HG03342 (cell line): ENCODE measurements around the gene MORC2.

ENCODE experiments used
- ATAC-seq: cut with Tn5 transposase; IDR thresholded peaks from one replicate; pipeline ENCODE4 v1.9.1; 2021; ENCODE audit warnings: mild to moderate bottlenecking, moderate library complexity; ENCODE audit not compliant: unreplicated experiment

Gene MORC2

DNA sequence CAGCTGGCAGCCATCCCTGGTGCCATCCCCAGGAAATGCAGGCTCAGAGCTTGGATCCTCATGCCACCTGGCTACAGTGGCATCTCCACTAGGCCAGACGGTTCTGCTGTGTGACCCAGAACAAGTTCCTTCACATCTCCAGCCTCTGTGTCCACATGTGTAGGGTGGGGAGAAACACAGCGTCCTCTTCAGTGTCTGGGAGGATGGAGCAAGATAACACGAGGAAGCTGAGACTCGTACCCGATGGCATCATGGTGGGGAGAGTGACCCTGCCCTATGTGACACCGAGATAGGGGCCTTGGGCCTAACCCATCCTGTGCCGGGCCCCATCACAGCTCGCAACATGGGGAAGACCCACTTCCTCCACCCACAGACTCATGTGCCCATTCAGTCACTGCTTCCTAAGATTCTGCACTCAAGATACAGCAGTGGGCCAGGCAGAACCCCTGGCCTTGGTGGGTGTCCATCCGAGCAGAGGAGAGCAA lies 78.5 kb downstream of the MORC2 start:
- ATAC-seq, result no peak

DNA sequence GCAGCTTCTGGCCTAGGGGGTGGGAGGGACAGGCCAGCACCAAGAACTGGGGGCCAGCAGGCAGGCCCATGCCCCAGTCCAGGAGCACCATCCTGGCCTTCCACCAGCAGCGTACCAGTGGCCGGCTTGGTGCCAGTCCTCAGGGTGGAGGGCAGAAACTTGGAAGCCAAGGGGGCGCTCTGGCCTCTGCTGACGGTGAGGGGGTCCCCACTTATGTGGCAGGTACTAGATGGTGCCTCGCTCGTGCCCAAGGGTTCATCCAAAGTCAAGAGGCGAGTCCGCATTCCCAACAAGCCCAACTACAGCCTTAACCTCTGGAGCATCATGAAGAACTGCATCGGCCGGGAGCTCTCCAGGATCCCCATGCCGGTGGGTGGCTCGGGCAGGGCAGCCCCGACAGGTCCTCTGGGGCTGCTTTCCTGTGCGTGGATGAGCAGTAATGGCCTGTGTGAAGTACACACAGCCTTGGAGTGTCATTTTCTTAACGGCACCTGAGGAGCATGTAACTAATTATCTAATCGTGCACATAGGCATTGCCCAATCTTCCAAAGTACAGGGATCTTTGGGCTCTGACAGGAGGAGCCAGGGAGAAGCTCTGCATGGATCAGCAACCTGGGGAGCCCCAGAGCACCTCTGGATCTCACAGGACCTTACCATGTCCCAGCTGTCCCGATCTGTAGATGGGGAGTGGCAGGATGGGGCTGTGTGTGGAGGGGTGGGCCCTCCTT lies 79.1 kb downstream of the MORC2 start:
- no peak for ATAC-seq

DNA sequence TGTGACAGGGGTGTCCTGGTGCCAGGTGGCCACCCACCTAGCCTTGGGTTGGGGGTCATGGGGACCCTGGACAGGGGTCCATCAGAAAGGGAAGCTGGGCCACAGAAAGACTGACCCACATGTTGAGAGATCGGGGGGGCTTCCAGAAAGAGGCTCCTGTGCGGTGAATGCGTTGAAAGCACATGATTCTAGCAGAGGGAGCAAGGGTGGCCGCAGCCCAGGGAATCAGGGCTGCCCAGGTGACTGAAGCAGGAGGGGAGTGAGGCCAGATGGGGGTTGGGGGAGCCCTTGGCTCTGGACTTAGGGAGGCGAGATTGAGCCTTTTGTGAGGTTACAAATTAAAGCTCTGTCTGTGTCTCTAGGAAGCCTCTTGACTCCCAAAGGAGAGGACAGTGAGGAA lies 80.7 kb downstream of the MORC2 start:
- ATAC-seq, result no peak

DNA sequence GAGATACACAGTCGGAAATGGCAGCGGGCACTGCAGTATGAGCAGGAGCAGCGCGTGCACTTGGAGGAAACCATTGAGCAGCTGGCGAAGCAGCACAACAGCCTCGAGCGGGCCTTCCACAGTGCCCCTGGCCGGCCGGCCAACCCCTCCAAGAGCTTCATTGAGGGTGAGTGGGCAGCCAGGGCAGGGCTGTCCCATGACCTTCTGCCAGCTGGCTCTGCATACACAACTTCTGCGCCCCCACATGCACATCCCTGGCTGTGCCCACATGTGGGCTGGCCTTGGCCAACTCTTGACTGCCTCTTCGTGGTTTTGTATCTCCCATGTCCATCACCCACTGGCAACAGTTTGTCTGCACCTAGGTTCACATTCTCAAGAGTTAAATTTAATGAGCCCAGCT lies 81.1 kb downstream of the MORC2 start:
- no peak for ATAC-seq

DNA sequence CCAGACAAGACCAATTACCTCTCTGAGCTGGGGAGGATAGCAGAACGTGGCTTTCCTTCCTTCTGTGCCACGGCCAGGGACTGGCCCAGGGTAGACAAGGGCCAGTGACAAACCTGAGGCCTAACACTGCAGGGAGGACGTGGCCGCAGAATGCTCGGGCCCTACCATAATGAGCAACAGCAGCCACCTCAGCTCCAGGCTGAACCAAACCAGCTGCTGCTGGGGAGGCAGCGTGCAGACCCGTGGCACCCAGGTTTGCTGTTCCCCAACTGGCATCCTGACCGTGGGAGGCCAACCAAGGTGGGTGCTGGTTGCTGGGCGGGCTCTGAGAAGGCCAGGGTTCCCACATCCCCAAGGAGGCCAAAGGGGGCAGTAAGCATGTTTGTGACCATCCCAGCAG lies 83.0 kb downstream of the MORC2 start:
- no peak for ATAC-seq

DNA sequence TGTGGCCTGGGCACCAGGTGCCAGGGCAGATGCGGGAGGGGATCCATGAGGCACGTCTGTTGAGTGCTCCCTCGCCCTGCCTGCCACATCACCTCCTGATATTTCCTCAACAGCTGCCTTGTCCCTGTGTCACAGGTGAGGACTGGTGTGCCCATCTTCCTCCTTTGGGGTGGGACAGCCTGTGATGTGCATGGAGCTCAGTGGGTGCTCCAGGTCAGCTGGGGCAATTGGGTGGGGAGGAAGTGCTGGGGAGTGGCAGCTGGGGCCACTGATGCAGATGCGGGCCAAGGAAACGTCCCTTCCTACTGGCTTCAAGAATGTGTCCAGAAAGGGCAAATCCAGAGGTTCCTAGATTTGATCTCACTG lies 83.6 kb downstream of the MORC2 start:
- no peak for ATAC-seq

DNA sequence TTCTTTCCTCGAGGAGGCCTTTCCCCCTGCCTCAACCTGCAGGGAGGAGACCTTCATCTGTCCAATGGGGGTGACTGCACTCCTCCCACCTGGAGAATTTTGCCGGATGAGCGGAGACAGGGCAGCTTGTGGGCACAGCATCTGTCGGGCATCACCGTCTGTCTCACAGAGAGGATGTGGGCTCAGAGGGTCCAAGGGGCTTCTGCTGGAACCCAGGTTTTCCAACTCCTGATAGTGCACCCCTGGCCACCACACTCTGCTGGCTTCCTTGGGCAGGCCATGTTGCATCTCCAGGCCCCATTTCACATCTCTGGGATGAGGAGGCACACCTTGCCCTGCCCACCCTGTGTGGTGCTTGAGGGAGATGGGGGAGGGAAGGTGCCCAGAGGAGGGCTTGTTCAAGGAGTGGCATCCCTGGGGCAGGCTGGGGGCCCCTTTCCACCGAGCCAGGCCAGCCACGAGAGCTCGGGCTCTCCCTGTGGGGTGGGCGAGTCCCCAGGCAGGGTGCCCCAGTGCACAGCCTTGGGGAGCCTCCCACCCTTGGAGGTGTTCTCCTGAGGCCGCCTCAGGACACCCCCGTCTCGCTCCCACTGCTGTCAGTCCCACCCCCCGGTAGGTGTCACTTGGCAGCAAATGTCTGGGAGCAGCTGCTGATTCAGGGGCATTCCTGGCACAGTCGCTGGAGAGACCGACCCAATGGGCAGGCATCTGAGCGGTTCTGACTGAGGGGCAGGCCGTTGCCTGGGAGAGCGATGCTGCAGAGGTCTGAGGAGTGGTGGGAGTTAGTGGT lies 84.2 kb downstream of the MORC2 start:
- ATAC-seq, result no peak

DNA sequence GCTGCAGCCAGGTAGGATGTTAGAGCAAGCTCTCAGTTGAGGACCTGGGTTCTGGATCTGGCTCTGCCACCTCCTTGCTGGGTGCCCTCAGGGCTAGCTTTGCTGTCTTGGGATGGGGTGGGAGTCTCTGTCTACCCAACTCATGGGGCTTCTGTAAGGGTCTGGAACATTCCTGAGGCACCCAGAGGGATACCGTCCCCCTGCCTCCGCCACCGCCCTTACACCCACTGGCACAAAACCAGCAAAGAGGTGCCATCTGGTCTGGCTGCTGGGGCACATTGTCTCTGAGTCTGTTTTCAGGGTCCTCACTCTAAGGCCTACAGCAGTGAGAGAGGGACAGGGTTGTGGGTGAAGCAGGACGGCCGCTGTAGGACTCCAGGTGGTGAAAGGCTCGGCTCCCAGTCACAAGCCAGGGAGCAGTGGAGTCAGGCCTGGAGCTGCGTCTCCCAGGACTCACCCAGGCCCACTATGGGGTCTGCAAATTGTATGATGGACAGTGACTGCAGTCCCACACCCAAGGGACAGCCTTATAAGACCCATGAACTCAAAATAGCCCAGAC lies 84.9 kb downstream of the MORC2 start:
- ATAC-seq, result no peak

DNA sequence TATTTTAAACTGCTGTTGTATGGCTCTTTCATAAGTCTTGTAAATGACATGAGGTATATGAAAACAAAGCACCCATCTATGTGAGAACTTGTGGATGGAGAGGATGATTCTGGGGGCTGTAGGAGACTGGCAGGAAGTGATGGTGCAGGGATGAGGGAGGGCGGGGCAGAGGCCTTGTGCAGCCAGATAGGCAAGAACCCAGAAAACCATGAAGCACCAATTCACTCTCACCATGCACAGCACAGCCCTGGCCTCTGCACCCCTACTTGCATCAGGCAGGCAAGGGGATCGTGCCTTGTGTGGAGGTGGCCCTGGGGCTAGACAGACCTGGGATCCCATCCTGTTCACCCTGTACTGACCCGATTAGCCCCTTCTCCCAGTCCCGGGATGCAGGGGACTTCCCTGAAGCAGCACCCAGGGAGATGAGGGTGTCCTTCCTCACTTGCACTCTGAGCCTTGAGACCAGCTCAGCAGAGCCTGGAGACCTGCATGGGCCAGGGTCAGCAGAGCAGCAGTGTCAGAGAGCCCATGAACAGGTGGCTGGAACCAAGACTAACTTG lies 85.5 kb downstream of the MORC2 start:
- ATAC-seq, result no peak

DNA sequence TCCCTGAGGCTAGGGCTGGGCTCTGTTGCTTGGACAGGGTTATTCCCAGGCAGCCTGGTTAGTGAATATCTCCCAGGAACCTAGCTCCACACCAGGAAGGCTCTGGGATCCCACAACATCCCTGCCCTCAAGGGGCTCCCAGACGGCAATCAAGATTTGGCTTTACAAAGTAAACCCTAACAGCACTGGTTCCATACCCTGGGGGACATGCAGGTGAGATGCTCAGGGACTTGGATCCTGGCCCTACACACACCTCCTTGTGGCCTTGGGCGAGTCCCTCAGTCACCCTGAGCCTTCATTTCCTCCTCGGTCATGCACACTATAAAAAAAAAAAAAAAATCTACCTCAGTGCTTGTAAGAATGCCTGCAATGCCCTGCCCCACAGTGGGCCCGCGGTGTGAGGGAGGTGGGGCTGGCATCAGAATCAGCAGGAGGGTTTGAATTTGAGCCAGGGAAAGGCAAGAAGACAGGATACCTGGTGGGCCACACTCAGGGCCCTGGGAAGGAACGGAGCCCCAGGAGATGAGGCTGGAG lies 86.3 kb downstream of the MORC2 start:
- no peak for ATAC-seq

DNA sequence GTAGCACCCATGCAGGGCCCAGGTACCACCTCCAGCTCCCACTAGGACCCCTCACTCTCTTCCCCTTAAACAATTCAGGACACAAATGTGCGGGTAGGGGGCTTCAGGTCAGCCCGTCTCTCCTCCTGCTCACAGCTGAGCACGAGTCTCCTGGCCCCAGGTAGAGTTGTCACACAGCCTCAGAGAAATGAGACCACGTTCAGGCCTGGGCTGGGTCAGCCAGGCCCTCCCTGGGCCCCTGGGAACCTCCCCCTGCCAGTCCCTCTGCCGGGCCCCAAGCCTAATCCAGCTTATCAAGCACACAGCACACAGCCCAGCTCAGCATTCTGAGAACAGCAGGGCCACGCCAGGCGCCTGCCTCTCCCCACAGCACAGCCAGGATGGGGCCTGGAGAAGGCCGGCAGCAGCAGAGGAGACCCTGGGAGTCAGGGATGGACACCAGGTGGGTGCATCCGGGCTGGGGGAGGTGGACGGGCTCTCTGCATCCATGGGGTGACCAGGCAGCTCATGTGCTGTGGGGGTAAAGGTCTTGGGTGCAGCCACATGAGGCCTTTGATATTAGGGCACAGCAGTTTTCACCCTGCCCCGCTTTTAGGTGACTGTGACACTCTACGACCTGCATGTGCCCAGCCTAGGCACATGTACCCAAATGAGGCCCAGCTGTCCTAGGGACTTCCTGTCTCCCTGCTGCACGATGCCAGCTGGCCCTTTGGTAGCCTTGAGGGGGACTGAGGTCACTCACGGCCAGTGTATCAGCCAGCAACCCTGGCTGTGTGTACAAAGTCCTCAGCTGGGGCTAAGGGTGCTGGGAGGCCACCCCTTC lies 87.0 kb downstream of the MORC2 start:
- ATAC-seq, result no peak

DNA sequence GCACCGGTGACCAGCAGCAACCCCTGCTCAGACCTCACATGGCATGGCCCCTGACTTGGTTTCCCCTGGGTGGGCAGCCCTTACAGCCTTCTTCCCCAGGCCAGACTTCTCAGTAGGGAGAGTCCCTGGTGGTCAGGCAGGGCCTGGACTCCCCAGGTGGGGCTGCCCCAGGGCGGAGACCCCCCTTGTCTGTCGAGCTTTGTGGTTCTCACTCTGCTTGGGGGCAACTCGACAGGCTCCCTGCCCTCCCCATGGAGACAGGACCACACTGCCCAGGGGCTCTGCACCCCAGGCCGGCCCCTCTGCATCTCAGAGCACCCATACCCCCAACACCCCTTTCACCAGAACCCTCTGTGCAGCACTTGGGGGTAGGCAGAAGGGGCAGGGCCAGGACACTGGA lies 87.7 kb downstream of the MORC2 start:
- no peak for ATAC-seq

DNA sequence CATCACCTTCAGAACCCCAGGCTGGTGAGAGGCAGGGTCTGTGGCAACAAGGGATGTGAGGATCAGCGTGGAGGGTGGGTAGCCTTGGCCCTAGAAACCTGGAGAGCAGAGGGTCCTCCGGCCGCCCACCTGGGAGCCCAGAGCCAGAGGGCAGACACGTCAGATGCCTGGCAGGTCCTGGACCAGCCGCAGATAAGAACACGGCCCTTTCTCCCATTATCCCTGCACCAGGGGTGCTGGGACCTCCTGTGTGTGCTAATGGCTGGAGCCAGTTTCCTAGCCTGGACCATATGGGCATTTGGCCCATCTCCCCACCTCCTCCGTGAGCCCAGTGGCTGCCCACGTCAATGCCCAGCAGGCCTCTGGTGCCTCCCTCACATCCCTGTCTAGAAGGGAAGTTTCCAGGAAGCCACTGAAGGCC lies 88.4 kb downstream of the MORC2 start:
- ATAC-seq, result no peak

DNA sequence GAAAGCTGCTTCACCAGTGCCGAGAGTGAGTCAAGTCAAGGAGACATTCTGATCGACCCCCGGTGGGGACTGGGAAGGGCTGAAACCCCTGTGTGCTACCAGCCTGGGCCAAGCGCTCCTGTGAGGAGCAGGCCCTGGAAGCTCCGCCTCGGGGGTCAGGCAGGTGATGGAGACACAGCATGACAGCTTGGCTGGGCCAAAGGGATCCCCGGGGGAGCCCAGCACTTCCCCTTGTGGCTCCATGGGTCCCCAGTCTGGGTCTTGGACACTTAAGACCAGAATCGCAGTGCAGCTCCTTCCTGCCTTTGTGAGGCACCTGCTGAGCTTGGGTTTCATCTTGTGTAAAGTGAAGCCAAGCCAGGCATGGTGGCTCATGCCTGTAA lies 89.2 kb downstream of the MORC2 start:
- ATAC-seq, result no peak

DNA sequence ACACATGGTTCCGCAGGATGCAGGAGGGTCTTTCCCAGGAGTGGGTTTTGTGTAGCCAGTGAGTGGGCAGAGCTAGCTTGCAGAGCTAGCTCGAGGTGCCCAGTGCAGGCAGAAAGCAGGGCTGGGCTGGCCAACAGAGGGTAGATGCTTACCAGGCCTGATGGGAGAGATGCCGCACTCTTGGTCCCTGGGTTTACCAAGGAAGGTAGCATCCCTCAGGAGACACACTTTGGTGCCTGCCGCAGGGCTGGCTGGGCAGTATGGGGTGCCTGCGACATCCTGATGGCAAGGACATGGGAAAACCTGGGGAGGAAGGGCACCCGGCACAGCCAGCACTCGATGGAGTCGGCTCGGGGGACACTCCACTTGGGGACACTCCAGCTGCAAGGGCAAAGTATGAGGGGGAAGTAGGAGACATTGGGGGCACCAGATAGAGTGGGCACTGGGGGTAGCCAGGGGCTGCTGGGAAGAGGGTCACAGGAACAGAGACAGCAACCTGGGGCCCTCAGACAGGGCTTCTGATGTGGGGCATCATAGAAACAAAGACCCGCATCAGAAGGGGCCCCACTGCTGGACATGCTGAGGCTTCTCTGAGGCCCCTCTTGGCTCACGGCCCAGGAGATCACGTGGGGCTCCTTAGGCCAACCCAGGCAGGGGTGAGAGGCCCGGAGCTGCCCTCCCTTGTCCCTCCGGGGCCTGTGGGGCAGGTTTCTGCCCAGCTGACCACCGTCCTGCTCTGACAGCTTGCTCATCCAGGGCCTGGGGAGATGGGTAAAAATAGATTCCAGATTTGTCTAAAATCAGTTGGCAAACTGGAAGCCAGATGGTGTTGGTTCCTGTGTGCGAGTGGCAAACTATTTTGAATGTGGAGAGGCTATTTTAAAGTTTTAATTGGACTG lies 89.8 kb downstream of the MORC2 start:
- ATAC-seq, result no peak

DNA sequence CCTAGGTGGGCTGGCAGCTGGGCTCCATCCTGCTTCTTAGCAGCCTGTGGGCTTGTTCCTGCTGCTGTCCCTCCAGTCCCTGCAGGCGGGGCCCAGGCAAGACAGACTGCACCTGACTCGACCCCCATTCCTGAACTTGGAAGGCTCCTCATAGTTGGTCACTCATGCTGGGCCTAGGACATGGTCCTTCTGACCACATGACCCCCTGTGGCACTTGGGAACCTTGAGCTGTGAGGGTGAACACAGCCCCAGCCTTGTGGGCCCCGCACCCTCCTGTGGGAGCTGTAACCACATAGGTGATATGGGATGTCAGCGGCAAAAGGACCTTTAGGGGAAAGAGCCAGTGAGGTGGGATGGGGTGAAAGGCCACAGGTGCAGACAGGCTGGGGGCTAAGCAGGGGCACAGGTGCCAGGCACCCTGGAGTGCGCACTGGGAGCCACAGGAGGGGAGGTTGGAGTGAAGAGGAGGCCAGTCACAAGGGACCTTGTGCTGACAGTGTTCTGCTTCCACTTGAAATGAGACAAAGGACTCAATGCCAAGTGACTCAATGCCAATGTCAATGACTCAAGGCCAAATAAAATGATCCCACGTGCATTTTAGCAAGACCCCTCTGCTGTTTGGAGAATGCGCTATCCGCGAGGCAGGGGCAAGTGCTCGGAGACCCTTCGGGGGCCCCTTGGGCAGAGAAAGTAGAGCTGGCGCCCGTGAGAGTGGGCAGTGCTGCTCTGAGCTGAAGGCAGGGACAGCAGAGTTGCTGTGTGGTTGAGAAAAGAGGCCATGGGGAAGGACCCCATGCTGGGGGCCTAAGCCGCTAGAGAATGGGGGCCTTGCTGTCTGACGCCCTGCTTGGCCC lies 90.7 kb downstream of the MORC2 start:
- no peak for ATAC-seq

DNA sequence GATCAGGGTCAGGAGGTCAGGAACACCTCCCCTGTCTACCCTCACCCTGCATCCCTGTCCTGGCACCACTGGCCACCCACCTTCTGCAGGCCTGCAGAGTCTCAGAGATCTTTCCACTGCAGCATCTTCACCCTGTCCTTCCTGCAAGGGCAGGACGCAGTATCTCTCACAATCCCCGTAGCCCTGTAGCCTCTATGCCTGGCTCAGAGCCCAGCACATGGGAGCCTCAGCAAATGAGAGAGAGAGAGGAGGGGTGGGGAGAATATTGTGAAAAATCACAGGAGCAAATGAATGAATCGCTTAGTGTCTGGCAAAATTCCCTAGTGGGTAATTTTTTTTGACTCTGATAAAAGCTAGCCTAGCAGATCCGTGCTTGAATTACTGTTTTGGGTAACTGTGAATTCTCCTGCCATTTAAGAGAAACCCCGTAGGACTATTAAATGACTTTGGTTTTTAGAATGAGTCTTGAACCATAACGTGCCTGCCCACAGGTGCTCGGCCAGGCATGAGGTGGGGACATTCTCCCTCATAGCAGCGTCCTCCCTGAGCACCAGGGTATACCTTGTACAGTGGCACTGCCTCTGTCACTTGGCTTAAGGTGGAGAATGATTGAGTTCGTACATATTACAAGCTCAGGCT lies 91.5 kb downstream of the MORC2 start:
- ATAC-seq, result no peak

DNA sequence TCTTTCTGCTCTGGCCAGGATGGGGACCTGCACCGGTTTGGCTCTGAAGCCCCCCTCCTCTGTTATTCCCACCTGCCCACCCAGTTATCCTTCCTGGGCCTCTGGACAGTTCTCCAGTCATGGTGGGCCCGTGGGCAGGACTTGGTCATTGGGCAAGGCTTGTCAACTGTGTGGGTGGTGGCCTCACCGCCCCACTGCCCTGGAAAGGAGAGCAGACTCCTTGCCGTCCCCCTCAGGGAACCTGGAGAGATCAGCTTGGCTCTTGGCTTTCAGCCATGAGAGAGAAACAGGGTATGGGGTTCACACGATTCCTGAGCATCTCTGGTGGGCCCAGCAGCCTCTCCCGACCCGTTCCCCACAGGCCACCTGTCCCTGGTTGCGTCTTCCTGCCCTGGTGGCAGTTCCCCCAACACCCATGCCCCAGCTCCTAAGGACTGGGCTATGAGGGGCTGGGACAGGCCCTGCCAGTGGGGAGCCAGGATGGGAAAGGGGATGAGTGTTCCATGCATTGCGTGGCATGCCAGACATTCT lies 92.3 kb downstream of the MORC2 start:
- ATAC-seq, result no peak
